ENCODE measurements around the gene KRT84. TPM values are rescaled to one million over a fixed set of nuclear protein-coding genes. Genes with fewer than 3 reads are reported as not detected.

KRT84 gene
- polyA plus RNA-seq, 1 experiment: not detected

- Histone ChIP-seq H3K27ac (ENCODE audit: low read depth, low read length) (no peak overlapping the region), H3K27me3 (ENCODE audit: control insufficient read depth, insufficient read depth, low read length) (peaks cover 33% of the 10 kb centered on the region), H3K9me3 (ENCODE audit: control insufficient read depth, insufficient read depth, low read length) (no peaks in the 10 kb centered on the region), H3K4me3 (ENCODE audit: low read depth, low read length) (no peak overlapping the region)
- TF ChIP-seq, protein P1, sequence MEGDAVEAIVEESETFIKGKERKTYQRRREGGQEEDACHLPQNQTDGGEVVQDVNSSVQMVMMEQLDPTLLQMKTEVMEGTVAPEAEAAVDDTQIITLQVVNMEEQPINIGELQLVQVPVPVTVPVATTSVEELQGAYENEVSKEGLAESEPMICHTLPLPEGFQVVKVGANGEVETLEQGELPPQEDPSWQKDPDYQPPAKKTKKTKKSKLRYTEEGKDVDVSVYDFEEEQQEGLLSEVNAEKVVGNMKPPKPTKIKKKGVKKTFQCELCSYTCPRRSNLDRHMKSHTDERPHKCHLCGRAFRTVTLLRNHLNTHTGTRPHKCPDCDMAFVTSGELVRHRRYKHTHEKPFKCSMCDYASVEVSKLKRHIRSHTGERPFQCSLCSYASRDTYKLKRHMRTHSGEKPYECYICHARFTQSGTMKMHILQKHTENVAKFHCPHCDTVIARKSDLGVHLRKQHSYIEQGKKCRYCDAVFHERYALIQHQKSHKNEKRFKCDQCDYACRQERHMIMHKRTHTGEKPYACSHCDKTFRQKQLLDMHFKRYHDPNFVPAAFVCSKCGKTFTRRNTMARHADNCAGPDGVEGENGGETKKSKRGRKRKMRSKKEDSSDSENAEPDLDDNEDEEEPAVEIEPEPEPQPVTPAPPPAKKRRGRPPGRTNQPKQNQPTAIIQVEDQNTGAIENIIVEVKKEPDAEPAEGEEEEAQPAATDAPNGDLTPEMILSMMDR (IDR thresholded peaks at IDR 0.05; ENCODE audit: low read depth, low read length): no peak
- CTCF ChIA-PET: interaction anchor here (0.6 to 6.6 kb wide), 46 partner anchors 8 to 608 kb away, joined by 3 to 134 read pairs (median 6); partner anchors contain the start of gene KRT4
- DNase-seq (ENCODE audit: low read depth, low spot score): no peak
- POLR2A ChIA-PET: interaction anchor here (0.6 kb wide), 1 partner anchor 429 kb away, joined by 3 read pairs; no protein-coding TSS in a partner anchor
Observed at GRCh38 chr12:52371716-52372115, 13.7 kb downstream of the KRT84 start.

DNA sequence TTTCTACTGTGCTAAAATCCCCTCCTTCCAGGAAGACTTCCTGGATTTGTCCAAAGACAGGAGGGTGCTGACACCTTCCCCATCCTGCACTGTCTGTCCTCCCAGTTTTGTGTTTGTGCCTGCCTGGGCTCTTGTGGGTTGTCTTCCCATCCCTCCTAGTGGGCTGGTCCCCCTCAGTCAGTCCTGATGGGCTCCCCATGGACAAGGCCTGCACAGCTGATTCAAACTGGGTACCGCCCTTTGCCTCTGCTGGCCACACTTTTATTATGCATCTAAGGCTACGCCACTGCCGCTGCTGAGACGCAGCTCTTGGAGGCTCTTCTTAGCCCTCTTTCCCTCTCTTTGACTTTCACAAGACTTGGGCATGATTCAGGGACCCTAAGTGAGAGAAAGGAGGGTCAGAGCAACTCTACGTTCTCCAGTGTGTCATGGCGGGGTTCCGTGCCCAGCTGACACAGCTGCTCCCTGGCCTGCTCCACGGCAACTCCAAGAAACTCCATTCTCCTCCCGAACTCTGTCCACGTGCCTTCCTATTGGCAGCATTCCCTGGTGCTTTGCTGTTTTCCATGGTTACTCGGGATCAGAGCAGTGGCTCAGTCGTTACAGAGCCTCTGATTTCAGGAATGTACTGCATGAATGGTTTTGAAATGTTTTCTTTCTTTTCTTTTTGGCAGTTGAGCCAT is 14.4 kb downstream of the KRT84 start:
- Histone ChIP-seq H3K27me3 (ENCODE audit: control insufficient read depth, insufficient read depth, low read length) (peaks cover 37% of the 10 kb centered on the region), H3K27ac (ENCODE audit: low read depth, low read length) (peak overlapping the region; percentile 21), H3K9me3 (ENCODE audit: control insufficient read depth, insufficient read depth, low read length) (no peaks in the 10 kb centered on the region), H3K4me3 (ENCODE audit: low read depth, low read length) (no peak overlapping the region)
- DNase-seq (ENCODE audit: low read depth, low spot score): no peak
- TF ChIP-seq, protein P1 (IDR thresholded peaks at IDR 0.05; ENCODE audit: low read depth, low read length): no peak
- ChIA-PET POLR2A (interaction anchor here (0.6 kb wide), 1 partner anchor 429 kb away, joined by 3 read pairs; no protein-coding TSS in a partner anchor), CTCF (interaction anchor here (1.0 to 6.6 kb wide), 18 partner anchors 11 to 609 kb away, joined by 3 to 134 read pairs (median 7); partner anchors contain the start of gene KRT4)

GRCh38 chr12:52369809-52370208 is 15.6 kb downstream of the KRT84 start:
- CTCF ChIA-PET: interaction anchor here (1.3 to 6.6 kb wide), 5 partner anchors 213 to 514 kb away, joined by 3 to 39 read pairs (median 9); no protein-coding TSS in a partner anchor
- POLR2A ChIA-PET: no interaction called here
- Histone ChIP-seq H3K9me3 (ENCODE audit: control insufficient read depth, insufficient read depth, low read length) (no peaks in the 10 kb centered on the region), H3K4me3 (ENCODE audit: low read depth, low read length) (no peak overlapping the region), H3K27ac (ENCODE audit: low read depth, low read length) (no peak overlapping the region), H3K27me3 (ENCODE audit: control insufficient read depth, insufficient read depth, low read length) (peaks cover 40% of the 10 kb centered on the region)
- no peak for DNase-seq (ENCODE audit: low read depth, low spot score)
- TF ChIP-seq, protein P1 (IDR thresholded peaks at IDR 0.05; ENCODE audit: low read depth, low read length): no peak

GRCh38 chr12:52369211-52369610 is 16.2 kb downstream of the KRT84 start:
- ChIA-PET POLR2A (no interaction called here), CTCF (interaction anchor here (0.6 to 6.6 kb wide), 7 partner anchors 90 to 515 kb away, joined by 3 to 39 read pairs (median 9); no protein-coding TSS in a partner anchor)
- Histone ChIP-seq H3K27me3 (ENCODE audit: control insufficient read depth, insufficient read depth, low read length) (peaks cover 46% of the 10 kb centered on the region), H3K4me3 (ENCODE audit: low read depth, low read length) (no peak overlapping the region), H3K9me3 (ENCODE audit: control insufficient read depth, insufficient read depth, low read length) (no peaks in the 10 kb centered on the region), H3K27ac (ENCODE audit: low read depth, low read length) (no peak overlapping the region)
- DNase-seq (ENCODE audit: low read depth, low spot score): no peak
- TF ChIP-seq, protein P1 (IDR thresholded peaks at IDR 0.05; ENCODE audit: low read depth, low read length): no peak

DNA sequence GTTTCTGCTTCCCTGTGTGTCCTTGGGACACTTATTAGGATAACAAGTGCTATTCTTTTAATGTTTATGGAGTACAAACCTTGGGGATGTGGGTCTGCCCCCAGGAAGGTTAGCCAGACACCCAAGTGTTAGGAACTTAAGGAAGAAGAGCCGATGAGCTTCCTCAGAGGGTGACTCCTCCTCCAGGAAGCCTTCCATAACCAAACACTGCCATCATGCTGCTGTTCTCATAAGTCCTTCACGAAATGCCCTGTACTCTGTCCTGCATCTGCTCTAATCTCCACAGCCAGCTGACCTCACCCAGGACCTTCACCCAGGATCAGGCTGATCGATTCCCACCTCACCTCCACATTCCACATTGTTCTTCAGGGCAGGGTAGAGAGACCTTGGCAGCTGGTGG is 16.9 kb downstream of the KRT84 start:
- Histone ChIP-seq H3K27ac (ENCODE audit: low read depth, low read length) (no peak overlapping the region), H3K27me3 (ENCODE audit: control insufficient read depth, insufficient read depth, low read length) (peaks cover 52% of the 10 kb centered on the region), H3K4me3 (ENCODE audit: low read depth, low read length) (no peak overlapping the region), H3K9me3 (ENCODE audit: control insufficient read depth, insufficient read depth, low read length) (no peaks in the 10 kb centered on the region)
- TF ChIP-seq, protein P1 (IDR thresholded peaks at IDR 0.05; ENCODE audit: low read depth, low read length): no peak
- CTCF ChIA-PET: interaction anchor here (0.6 to 5.2 kb wide), 7 partner anchors 89 to 516 kb away, joined by 3 to 39 read pairs (median 4); no protein-coding TSS in a partner anchor
- POLR2A ChIA-PET: no interaction called here
- no peak for DNase-seq (ENCODE audit: low read depth, low spot score)

Measured in AG04450 (cell line).